ENCODE data around the gene SGMS1. TPM values are rescaled to one million over a fixed set of nuclear protein-coding genes. Genes with fewer than 3 reads are reported as not detected.

SGMS1 gene
- total RNA-seq, 2 experiments from 2014 or later: 24.8 to 25.2 TPM

DNA sequence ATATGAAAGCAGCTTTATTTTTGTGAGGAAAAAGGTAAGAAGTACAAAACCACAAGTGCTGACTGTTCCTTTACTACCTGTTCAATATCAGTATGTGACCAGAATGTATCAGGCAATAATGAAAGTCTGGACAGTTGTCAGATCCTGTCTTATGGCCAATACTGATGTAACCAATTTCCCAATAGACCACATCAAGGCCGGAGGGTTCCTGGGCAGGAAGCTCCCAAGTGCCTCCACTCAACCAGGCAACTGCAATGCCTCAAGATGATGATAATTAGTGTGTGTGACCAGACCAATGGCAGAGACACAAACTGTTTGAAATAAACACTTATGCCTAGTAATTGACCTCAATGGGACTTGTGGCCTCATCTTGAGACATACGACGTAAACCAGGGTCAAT, 223.1 kb downstream of the SGMS1 start:
- no peaks in the 10 kb centered on the region for H3K27me3 ChIP-seq (ENCODE audit: control insufficient read depth in 1 of 2, insufficient read depth in 2 of 2, low read length in 2 of 2)
- Mint-ChIP-seq H3K36me3 (ENCODE audit: low read depth) (peaks cover 27% of the 10 kb centered on the region), H3K27ac (no peak overlapping the region), H3K4me1 (ENCODE audit: low read depth) (peaks cover 61% of the 10 kb centered on the region), H3K27me3 (no peaks in the 10 kb centered on the region), H3K9me3 (no peaks in the 10 kb centered on the region), H3K4me3 (no peak overlapping the region)
- no peaks in the 10 kb centered on the region for H3K9me3 ChIP-seq (ENCODE audit: control insufficient read depth in 1 of 2, insufficient read depth in 1 of 2, low read length in 2 of 2)
- ChIA-PET CTCF (no interaction called here), POLR2A (no interaction called here)
- TF ChIP-seq CTCF (IDR thresholded peaks at IDR 0.05): no peak
- no peak overlapping the region for H3K4me3 ChIP-seq (ENCODE audit: low read length)
- DNase-seq: no peak
- peaks cover 4% of the 10 kb centered on the region for H3K4me1 ChIP-seq (ENCODE audit: insufficient read depth, low read length)
- intact Hi-C loops (cut with DNase I, micrococcal nuclease): no loop called here
- H3K27ac ChIP-seq (ENCODE audit: low read depth in 1 of 2, low read length in 2 of 2): no peak overlapping the region
- ATAC-seq (ENCODE audit: poor library complexity): no peak
- H3K36me3 ChIP-seq (ENCODE audit: insufficient read depth, low read length): no peaks in the 10 kb centered on the region

- DNase-seq (no peak), ATAC-seq (ENCODE audit: poor library complexity) (no peak)
- Mint-ChIP-seq H3K27ac (no peak overlapping the region), H3K27me3 (no peaks in the 10 kb centered on the region), H3K4me1 (ENCODE audit: low read depth) (peaks cover 70% of the 10 kb centered on the region), H3K9me3 (no peaks in the 10 kb centered on the region), H3K4me3 (no peak overlapping the region), H3K36me3 (ENCODE audit: low read depth) (peaks cover 10% of the 10 kb centered on the region)
- H3K4me1 ChIP-seq (ENCODE audit: insufficient read depth, low read length): peaks cover 4% of the 10 kb centered on the region
- ChIA-PET CTCF (no interaction called here), POLR2A (no interaction called here)
- H3K27ac ChIP-seq (ENCODE audit: low read depth in 1 of 2, low read length in 2 of 2): no peak overlapping the region
- H3K27me3 ChIP-seq (ENCODE audit: control insufficient read depth in 1 of 2, insufficient read depth in 2 of 2, low read length in 2 of 2): no peaks in the 10 kb centered on the region
- no peak for TF ChIP-seq CTCF (IDR thresholded peaks at IDR 0.05)
- no peak overlapping the region for H3K4me3 ChIP-seq (ENCODE audit: low read length)
- intact Hi-C loops (cut with DNase I, micrococcal nuclease): no loop called here
- no peaks in the 10 kb centered on the region for H3K9me3 ChIP-seq (ENCODE audit: control insufficient read depth in 1 of 2, insufficient read depth in 1 of 2, low read length in 2 of 2)
- no peaks in the 10 kb centered on the region for H3K36me3 ChIP-seq (ENCODE audit: insufficient read depth, low read length)
Observed at GRCh38 chr10:50398823-50399222, 224.9 kb downstream of the SGMS1 start.

DNA sequence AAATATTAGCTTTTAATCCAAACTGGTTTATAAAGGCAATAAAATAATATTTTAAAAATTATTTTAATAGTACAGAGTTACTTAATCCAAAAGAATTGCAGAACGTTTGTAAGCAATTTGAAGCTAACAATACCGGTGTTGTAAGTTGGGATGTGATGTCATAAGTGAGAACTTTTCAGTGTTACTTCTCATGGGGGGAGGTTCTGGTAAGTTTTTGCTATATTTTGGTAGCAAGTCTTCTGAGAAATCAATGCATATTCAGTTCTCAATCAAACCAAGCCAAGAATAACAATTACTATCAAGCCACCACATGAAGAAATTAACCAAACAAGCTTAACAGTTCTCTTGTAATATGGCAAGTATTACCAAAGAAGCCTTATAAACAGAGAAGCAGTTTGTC, 225.4 kb downstream of the SGMS1 start:
- POLR2A ChIA-PET: no interaction called here
- CTCF ChIA-PET: no interaction called here
- H3K27me3 ChIP-seq (ENCODE audit: control insufficient read depth in 1 of 2, insufficient read depth in 2 of 2, low read length in 2 of 2): no peaks in the 10 kb centered on the region
- intact Hi-C loops (cut with DNase I, micrococcal nuclease): no loop called here
- Mint-ChIP-seq H3K27ac (no peak overlapping the region), H3K36me3 (ENCODE audit: low read depth) (peaks cover 6% of the 10 kb centered on the region), H3K4me3 (no peak overlapping the region), H3K27me3 (no peaks in the 10 kb centered on the region), H3K9me3 (no peaks in the 10 kb centered on the region), H3K4me1 (ENCODE audit: low read depth) (peaks cover 70% of the 10 kb centered on the region)
- no peak overlapping the region for H3K27ac ChIP-seq (ENCODE audit: low read depth in 1 of 2, low read length in 2 of 2)
- ATAC-seq (ENCODE audit: poor library complexity) (no peak), DNase-seq (peak in 1 of 14 experiments; percentile 18)
- H3K9me3 ChIP-seq (ENCODE audit: control insufficient read depth in 1 of 2, insufficient read depth in 1 of 2, low read length in 2 of 2): no peaks in the 10 kb centered on the region
- peaks cover 4% of the 10 kb centered on the region for H3K4me1 ChIP-seq (ENCODE audit: insufficient read depth, low read length)
- no peaks in the 10 kb centered on the region for H3K36me3 ChIP-seq (ENCODE audit: insufficient read depth, low read length)
- no peak for TF ChIP-seq CTCF (IDR thresholded peaks at IDR 0.05)
- H3K4me3 ChIP-seq (ENCODE audit: low read length): no peak overlapping the region

Measured in CD4-positive, alpha-beta T cell (primary cell).